Gastroesophageal sphincter (tissue), 3 donors: ENCODE measurements around the gene GADD45G.

Experiments used
- CTCF ChIP-seq, 4 experiments: fragments of 200-600 bp in 2 of 4; fragments of 450-650 bp in 2 of 4; sonication (generic) in 1 of 4; IDR thresholded peaks; one replicate each; pipeline ENCODE4 v1.5.1; 2017 to 2019; ENCODE audit warnings: antibody characterized with exemption in 4 of 4, mild to moderate bottlenecking in 2 of 4, moderate library complexity in 2 of 4
- EP300 ChIP-seq: sonication (generic); formaldehyde crosslinking; IDR thresholded peaks from one replicate; pipeline ENCODE4 v1.6.1; 2017; ENCODE audit warnings: antibody characterized with exemption, mild to moderate bottlenecking
- POLR2A ChIP-seq, 2 donors: fragments of 450-650 bp; IDR thresholded peaks; one replicate each; pipeline ENCODE4 v1.6.1; 2017; ENCODE audit warnings: antibody characterized with exemption in 2 of 2, mild to moderate bottlenecking in 2 of 2, moderate library complexity in 1 of 2
- POLR2AphosphoS5 ChIP-seq: sonication (generic); formaldehyde crosslinking; IDR thresholded peaks from one replicate; pipeline ENCODE4 v1.6.1; 2017; ENCODE audit warnings: antibody characterized with exemption

- TF ChIP-seq CTCF (IDR thresholded peaks at IDR 0.05) = no peak
- no peak for TF ChIP-seq EP300
- TF ChIP-seq POLR2A (IDR thresholded peaks at IDR 0.05) = no peak
- TF ChIP-seq POLR2AphosphoS5 = no peak
Measured at GRCh38 chr9:89608641-89609335, 4.0 kb downstream of the GADD45G start.
